HG02678 (cell line): ENCODE data around the gene CHMP2A.

Experiments
- ATAC-seq: cut with Tn5 transposase; IDR thresholded peaks from one replicate; pipeline ENCODE4 v1.9.1; 2021; ENCODE audit warnings: mild to moderate bottlenecking, moderate library complexity; ENCODE audit not compliant: unreplicated experiment

Gene CHMP2A

GRCh38 chr19:58570770-58571574, 16.1 kb upstream of the CHMP2A start:
- ATAC-seq, result no peak

- no peak for ATAC-seq
These were observed 15.2 kb upstream of the CHMP2A start for GRCh38 chr19:58569943-58570670.

GRCh38 chr19:58569191-58569942, 14.5 kb upstream of the CHMP2A start:
- no peak for ATAC-seq

GRCh38 chr19:58568453-58569130, 13.7 kb upstream of the CHMP2A start:
- no peak for ATAC-seq

GRCh38 chr19:58566989-58567388, 12.1 kb upstream of the CHMP2A start:
- ATAC-seq, result no peak

GRCh38 chr19:58563823-58564222, 8.9 kb upstream of the CHMP2A start:
- no peak for ATAC-seq

GRCh38 chr19:58563034-58563573, 8.2 kb upstream of the CHMP2A start:
- ATAC-seq, result no peak

GRCh38 chr19:58562122-58563033, 7.5 kb upstream of the CHMP2A start:
- ATAC-seq, result no peak

GRCh38 chr19:58561373-58562121, 6.6 kb upstream of the CHMP2A start:
- ATAC-seq, result no peak

- no peak for ATAC-seq
These were observed 6.0 kb upstream of the CHMP2A start for GRCh38 chr19:58560921-58561320.

- no peak for ATAC-seq
These were observed 5.3 kb upstream of the CHMP2A start for GRCh38 chr19:58560007-58560887.

GRCh38 chr19:58559275-58560006, 4.5 kb upstream of the CHMP2A start:
- peak; percentile 31 for ATAC-seq

GRCh38 chr19:58558623-58559274, 3.8 kb upstream of the CHMP2A start:
- ATAC-seq, result peak; percentile 57

- ATAC-seq, result peak; percentile 0
These were observed 3.2 kb upstream of the CHMP2A start, which contains the start of gene UBE2M for GRCh38 chr19:58558066-58558622. TSS of gene UBE2M (minus strand) at chr19:58558611. CDS start at chr19:58558381, 230 bp downstream.

- ATAC-seq, result no peak
These were observed 2.5 kb upstream of the CHMP2A start for GRCh38 chr19:58557221-58558065.
